Fibroblast of skin of scalp (primary cell): ENCODE results near the gene ZNF12.
"Not testable (repeated sequence)": the region's sequence is repeated elsewhere in the genome, so short reads cannot be mapped to it uniquely, and the experiment has no call there.

Source experiments
- DNase-seq: peaks from one replicate; pipeline ENCODE4 v3.0.0-alpha.2; 2013

ZNF12 gene

DNA sequence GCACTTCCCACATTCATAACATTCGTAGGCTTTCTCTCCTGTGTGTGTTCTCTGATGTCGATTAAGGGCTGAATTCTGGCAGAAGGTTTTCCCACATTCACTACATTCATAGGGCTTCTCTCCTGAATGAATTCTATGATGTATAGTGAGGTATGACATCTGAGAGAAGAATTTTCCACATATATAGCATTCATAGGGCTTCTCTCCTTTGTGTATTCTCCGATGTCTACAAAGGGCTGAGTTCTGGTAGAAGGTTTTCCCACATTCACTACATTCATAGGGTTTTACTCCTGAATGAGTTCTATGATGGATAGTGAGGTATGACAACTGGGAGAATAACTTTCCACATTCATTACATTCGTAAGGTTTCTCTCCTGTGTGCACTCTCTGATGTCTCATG, 15.6 kb downstream of the ZNF12 start:
- no peak for DNase-seq

- DNase-seq, result no peak
Measured at GRCh38 chr7:6680146-6680545, 26.6 kb downstream of the ZNF12 start.

DNA sequence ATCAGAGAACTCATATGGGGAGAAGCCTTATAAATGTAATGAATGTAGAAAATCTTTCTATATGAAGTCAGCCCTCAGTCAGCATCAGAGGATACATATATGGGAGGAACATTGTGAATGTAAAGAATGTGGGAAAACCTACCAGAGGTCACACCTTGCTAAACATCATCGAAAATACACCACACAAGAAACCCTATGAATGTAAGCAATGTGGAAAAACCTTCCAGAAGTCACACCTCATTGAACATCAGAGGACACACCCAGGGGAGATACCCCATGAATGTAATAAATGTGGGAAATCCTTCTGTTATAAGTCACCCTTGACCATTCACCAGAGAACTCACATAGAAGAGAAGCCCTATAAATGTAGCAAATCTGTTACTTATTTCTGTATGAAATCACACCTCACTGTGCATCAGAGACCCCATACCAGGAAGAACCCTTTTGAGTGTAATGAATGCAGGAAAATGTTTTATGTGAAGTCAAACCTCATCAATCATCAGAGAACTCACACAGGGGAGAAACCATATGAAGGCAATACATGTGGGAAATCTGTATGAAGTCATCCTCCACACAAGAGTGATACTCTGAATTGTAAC, 30.8 kb downstream of the ZNF12 start:
- no peak for DNase-seq

DNA sequence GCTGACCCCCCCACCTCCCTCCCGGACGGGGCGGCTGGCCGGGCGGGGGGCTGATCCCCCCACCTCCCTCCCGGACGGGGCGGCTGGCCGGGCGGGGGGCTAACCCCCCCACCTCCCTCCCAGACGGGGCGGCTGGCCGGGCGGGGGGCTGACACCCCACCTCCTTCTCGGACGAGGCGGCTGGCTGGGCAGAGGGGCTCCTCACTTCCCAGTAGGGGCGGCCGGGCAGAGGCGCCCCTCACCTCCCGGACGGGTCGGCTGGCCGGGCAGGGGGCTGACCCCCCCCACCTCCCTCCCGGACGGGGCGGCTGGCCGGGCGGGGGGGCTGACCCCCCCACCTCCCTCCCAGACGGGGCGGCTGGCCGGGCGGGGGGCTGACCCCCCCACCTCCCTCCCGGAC, 35.9 kb downstream of the ZNF12 start:
- DNase-seq, result not testable (repeated sequence)

GRCh38 chr7:6658618-6659345, 48.0 kb downstream of the ZNF12 start:
- DNase-seq, result no peak

DNA sequence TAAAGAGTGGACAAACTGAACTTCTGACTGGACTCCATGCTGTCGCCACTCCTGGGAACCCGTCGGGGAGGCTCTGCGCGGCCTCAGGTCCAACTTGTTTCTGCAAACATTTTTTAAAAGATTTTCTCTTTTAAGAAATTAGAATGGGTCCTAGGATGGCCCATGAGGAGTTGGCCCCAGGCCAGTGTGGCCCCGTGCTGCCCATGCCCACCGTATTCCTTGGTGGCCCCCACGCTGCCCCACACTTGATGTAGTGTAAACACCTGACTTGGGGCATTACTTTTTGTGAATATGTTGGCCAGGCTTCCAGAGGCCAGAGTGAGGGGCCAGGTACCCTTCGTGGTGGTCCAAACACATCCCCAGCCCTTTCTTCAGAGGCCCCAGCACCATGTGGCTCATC, 50.3 kb downstream of the ZNF12 start:
- DNase-seq, result no peak

DNA sequence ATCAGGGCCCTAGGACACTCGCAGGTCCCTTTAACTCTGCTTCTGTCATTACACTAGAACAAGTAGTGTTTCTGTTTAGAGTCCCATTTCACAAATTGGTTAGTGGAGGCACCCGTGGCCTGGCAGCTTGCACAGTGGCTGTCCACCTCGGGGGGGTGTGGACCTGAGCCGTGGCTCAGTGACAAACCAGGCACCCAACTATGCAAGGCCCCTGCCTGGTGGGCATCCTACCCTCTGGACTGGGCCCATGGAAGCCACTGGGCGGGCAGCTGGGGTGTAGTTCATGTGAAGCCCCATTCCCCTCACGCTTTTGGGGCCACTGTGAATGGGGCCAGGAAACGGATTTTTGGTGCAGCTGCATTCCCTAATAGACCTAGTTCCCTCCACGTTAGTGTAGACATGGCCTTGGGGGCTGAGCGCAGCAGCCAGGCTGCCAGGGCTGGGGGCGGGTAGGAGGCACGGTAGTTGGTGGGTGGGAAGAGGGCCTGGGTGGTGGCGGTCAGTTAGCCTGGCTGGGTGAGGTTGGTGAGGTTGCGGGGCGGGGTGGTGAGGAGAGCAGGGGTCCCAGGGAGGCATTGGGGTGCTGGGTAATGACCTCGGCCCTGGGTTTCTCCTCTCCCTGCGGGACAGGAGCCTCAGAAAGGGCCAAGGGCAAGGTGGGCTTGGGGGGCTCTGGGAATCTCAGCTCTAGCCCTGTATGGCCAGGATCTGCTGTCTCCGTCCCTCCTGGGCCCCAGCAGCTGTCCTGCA, 50.9 kb downstream of the ZNF12 start:
- DNase-seq, result no peak

DNA sequence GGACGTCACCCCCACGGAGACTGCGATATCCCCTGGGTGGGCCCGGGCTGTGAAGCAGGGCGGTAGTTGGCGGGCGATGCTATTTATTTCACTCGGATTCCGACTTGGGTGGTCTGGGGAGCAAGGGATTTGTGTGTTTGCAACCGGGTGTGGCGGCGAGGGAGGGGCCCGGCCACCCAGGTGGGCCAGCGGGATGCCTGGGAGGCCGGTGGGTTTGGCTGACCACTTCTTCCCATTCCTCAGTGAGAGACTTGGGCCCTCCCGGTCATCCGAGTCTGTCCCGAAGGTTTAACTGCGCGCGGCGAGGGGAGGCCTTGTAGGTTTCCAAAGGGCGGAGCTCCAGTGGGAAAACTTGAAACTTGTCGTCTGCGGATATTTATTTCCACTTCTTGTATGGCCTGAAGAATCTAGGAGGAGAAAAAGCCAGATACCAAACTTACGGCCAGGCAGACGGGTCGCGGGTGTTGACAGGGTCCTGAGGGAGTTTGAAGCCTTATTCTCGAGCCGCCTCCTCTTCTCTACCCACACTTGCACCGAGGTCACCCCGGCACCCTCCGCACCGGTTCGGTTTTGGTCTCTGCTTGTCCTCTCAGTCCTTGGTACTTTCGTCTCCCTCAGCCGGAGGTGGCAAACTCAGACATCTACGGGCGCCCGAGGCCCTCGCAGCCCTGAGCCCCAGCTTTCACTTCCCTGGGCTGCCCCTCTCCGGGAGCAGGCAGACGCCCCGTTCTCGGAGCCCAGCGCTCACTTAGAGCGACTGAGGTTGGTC, 51.7 kb downstream of the ZNF12 start:
- DNase-seq, result no peak

DNA sequence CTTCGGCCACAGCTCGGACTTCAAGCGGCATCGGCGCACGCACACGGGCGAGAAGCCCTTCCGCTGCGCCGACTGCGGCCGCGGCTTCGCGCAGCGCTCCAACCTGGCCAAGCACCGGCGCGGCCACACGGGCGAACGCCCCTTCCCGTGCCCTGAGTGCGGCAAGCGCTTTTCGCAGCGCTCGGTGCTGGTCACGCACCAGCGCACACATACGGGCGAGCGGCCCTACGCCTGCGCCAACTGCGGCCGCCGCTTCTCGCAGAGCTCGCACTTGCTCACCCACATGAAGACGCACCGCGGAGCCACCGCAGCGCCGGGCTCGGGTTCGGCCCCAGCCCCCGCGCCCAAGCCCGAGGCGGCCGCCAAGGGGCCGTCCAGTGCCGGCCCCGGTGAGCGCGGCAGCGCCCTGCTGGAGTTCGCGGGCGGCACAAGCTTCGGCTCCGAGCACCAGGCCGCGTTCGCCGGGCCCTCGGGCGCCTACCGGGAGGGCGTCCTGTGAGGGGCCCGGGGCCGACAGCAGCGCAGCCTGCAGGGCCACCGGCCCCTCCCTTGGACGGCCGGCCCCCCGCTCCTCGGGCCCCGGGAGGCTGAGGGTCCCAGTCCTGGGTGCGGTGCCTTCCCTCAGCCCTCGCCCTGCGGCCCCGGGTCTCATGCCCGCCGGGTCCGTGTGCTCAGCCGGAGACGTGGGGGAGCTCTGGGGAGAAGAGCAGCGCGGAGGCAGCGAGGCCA, 52.5 kb downstream of the ZNF12 start:
- DNase-seq, result no peak

DNA sequence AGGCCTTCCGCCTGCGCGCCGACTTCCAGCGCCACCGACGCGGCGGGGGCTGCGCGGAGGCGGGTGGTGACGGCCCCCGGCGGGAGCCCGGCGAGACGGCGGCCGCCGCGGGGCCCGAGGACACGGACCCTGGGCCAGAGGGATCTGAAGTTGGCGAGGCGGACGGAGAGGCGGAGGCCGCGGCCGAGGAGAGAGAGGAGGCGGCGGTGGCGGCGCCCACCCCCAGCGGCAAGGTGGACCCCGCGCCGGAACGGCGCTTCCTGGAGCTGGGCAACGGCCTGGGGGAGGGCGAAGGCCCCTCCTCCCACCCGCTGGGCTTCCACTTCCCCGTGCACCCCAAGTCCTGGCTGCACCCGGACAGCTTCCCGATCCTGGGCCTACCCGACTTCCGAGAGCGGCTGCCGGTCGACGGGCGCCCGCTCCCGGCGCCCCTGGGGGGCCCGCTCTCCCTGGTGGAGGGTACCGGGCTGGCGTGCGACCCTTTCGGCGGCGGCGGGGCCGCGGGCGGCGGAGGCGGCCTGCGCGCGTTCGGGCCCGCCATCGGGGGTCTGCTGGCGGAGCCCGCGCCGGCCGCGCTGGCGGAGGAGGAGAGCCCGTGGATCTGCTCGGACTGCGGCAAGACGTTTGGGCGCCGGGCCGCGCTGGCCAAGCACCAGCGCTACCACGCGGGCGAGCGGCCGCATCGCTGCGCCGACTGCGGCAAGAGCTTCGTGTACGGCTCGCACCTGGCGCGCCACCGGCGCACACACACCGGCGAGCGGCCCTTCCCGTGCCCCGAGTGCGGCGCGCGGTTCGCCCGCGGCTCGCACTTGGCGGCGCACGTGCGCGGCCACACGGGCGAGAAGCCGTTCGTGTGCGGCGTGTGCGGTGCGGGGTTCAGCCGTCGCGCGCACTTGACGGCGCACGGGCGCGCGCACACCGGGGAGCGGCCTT, 53.4 kb downstream of the ZNF12 start:
- DNase-seq, result no peak

DNA sequence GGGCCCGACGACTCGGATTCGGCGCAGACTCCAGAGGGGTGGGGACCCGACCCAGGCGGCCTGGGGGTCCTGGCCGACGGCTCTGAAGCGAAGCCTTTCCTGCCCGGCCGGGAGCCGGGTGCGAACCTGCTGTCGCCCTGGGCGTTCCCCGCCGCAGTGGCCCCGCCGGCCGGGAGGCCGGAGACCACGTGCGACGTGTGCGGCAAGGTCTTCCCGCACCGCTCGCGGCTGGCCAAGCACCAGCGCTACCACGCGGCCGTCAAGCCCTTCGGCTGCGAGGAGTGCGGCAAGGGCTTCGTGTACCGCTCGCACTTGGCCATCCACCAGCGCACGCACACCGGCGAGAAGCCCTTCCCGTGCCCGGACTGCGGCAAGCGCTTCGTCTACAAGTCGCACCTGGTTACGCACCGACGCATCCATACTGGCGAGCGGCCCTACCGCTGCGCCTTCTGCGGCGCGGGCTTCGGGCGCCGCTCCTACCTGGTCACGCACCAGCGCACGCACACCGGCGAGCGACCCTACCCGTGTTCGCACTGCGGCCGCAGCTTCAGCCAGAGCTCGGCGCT, 54.2 kb downstream of the ZNF12 start:
- DNase-seq, result no peak

DNA sequence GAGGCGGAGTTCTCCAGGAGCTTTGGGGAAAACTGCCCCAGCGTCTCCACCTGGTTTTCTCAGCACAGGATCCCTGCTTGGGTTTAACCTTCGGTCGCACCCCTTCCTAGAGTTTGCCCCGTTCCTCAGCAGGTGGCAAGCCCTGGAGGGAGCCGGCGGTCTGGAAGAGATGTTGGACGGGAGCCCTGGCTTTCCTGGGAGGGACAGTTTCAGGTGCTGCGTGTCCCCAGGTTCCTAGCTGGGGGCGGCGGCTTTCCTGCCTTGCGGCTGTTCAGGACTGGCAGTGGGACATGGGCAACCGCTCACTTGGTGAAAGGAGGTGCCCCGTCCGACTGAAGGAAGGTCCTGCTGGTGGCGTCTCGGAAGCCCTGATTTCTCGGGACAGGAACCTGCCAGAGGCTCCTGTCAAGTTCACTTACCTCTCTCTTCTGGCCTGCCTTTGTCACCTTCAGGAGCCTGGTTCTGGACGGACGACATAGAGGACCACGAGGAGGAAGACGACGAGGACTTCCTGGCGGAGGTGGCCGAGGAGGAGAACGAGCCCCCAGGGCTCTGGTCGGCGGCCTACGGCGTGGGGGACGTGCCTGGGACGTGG, 54.8 kb downstream of the ZNF12 start:
- no peak for DNase-seq

DNA sequence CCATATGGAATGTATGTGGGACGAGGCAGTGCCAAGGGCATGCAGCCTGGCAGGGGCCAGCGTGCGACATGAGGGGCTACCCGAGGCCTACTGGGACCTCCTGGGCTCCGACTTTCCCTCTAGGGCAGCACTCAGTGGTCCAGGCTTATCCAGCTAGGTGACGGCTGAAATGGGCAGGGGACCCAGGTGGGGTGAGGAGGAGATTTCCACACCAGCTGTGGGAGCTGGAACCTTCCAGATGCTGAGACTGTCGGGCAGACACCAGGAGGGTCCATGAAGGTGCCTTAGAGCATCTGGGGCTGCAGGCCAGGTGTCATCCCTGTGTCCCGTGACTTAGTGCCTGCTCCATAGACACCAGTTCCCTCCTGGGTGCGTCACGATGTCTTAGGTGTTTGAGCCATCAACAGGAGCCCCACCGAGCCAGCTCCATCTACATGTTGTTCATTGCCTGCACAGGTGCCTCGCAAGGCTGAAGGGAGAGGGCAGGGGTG, 56.2 kb downstream of the ZNF12 start:
- no peak for DNase-seq

GRCh38 chr7:6650086-6650485, 56.7 kb downstream of the ZNF12 start:
- no peak for DNase-seq

DNA sequence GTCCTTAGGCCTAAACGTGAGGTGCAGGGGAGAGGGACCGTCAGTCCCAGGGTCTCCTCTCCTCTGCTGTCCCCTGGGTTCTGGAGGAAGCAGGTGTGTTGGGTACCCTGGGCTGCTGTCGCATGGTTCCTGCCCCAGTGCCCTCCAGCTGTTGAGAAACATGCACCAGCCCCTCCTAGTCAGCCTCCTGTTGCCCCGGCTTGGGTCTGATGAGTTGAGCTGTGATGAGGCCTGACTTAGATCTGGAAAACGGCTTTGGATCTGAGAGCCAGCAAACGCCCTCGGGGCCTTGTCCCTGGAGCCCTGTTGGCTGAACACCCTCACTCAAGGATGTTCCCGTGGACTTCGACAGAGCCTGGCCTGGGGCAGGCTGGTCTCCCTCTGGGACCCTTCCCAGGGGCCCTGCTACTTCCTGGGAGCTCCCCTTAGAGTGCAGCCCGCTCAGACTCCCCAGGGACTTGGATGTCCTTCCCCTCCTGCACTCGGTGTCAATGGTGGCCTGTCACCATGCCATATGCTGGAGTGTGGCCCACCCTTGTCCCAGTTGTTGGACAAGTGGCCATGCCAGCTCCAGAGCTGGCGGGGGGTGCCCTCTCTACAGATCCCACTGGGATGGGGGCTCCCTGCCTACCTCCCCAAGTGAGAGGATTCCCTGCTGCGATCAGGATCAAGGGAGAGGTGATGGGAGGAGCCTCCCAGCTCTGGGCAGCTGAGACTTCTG, 57.3 kb downstream of the ZNF12 start:
- DNase-seq, result no peak

DNA sequence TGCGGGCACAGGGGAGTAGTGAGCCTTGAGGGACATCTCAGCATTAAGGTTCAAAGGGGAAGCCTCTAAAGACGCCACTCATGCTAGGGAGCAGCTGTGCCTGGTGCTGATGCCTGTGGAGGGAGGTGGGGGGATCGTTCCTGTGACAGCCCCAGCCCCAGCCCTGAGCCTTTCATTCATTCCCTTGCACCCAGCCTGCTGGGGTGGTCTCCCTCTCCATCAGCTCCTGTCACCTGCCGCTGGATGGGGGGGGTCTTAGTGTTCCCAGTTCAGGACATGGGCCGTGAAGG, 58.0 kb downstream of the ZNF12 start:
- no peak for DNase-seq

DNA sequence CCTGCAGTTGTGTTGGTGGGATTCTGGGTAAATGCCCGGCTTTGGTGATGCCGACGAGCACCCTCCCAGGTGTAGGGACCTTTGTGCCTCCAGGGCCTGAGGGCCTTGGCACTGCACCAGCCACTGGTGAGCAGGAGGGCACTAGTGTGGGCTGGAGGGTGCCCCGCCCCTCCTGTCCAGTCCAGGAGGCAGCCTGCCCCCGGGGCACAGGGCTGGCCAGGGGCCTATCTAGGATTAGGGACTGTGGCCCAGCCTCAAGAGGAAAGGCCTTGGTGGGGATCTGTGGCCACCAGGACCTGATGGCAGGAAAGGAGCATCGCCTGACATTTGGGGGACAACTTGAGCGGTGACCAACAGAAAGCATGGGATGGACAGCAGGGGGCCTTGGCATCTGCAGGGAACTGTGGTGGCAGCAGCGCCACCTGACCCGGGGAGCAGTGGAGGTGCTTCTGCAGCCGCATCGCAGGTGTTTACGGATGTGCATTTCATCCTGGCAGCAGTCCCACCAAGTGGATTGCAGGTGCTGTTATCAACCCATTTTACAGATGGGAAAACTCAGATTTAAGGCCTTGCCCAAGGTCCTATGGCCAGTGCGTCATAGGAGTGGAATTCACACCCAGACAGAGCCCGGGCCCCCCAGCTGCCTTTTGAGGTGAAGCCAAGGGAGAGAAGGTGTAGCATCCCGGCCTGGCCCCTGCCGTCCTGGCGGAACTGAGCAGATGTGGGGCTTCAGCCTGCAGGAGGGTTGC, 58.5 kb downstream of the ZNF12 start:
- DNase-seq, result no peak

GRCh38 chr7:6647541-6647940, 59.2 kb downstream of the ZNF12 start:
- no peak for DNase-seq

- DNase-seq, result no peak
Measured at GRCh38 chr7:6647080-6647479, 59.7 kb downstream of the ZNF12 start.
